Neural progenitor cell (in vitro differentiated cells): ENCODE results near the gene PAN2. TPM values are rescaled to one million over a fixed set of nuclear protein-coding genes. Genes with fewer than 3 reads are reported as not detected.

Source experiments
- DNase-seq: peaks from one replicate; pipeline ENCODE4 v3.0.0-alpha.2; 2016; ENCODE audit warnings: low spot score
- H2AFZ ChIP-seq: fragments of 200-600 bp; sonication (generic); replicated peaks from 2 replicates; pipeline ENCODE4 v1.6.1; 2016; ENCODE audit warnings: antibody characterized with exemption
- H3F3A ChIP-seq: fragments of 200-600 bp; sonication (generic); 2 replicates; pipeline ENCODE4 v1.6.1; 2016; ENCODE audit warnings: antibody characterized with exemption, low read depth
- H3K27ac ChIP-seq: fragments of 200-600 bp; sonication (generic); 2 replicates; pipeline ENCODE4 v1.5.1; 2016; ENCODE audit warnings: mild to moderate bottlenecking
- H3K27me3 ChIP-seq: fragments of 200-600 bp; sonication (generic); 2 replicates; pipeline ENCODE4 v1.6.1; 2016; ENCODE audit warnings: mild to moderate bottlenecking, moderate library complexity
- H3K36me3 ChIP-seq: fragments of 200-600 bp; sonication (generic); 2 replicates; pipeline ENCODE4 v1.5.1; 2016
- H3K4me1 ChIP-seq: fragments of 200-600 bp; sonication (generic); 2 replicates; pipeline ENCODE4 v1.6.1; 2016; ENCODE audit warnings: mixed run types
- H3K4me2 ChIP-seq: fragments of 200-600 bp; sonication (generic); 2 replicates; pipeline ENCODE4 v1.6.1; 2016
- H3K4me3 ChIP-seq: fragments of 200-600 bp; sonication (generic); 2 replicates; pipeline ENCODE4 v1.5.1; 2016
- H3K79me2 ChIP-seq: fragments of 200-600 bp; sonication (generic); 2 replicates; pipeline ENCODE4 v1.6.1; 2016; ENCODE audit warnings: low read depth
- H3K9ac ChIP-seq: fragments of 200-600 bp; sonication (generic); 2 replicates; pipeline ENCODE4 v1.6.1; 2016
- H3K9me3 ChIP-seq: fragments of 200-600 bp; sonication (generic); 2 replicates; pipeline ENCODE4 v1.5.1; 2016; ENCODE audit warnings: low read depth
- H4K20me1 ChIP-seq: fragments of 200-600 bp; sonication (generic); 2 replicates; pipeline ENCODE4 v1.6.1; 2016; ENCODE audit warnings: low read depth
- H3K27ac Mint-ChIP-seq: 3 replicates; pipeline ENCODE4 v1.8.0; 2021; ENCODE audit warnings: mixed read lengths
- H3K27me3 Mint-ChIP-seq: 2 replicates; pipeline ENCODE4 v1.8.0; 2022; ENCODE audit warnings: low read depth, mild to moderate bottlenecking, inconsistent platforms, moderate library complexity, mixed read lengths; ENCODE audit not compliant: insufficient read depth
- H3K36me3 Mint-ChIP-seq: 3 replicates; pipeline ENCODE4 v1.8.0; 2021; ENCODE audit warnings: mixed read lengths
- H3K4me1 Mint-ChIP-seq: 3 replicates; pipeline ENCODE4 v1.8.0; 2021; ENCODE audit warnings: mixed read lengths
- H3K4me3 Mint-ChIP-seq: 3 replicates; pipeline ENCODE4 v1.8.0; 2021; ENCODE audit warnings: mild to moderate bottlenecking, moderate library complexity, mixed read lengths
- H3K9me3 Mint-ChIP-seq: 3 replicates; pipeline ENCODE4 v1.8.0; 2020; ENCODE audit warnings: mixed read lengths
- EZH2 ChIP-seq: fragments of 200-600 bp; sonication (generic); IDR thresholded peaks from 2 replicates; pipeline ENCODE4 v1.6.1; 2017; ENCODE audit warnings: antibody characterized with exemption, mild to moderate bottlenecking, moderate library complexity
- EZH2phosphoT487 ChIP-seq: fragments of 200-600 bp; sonication (generic); IDR thresholded peaks from 2 replicates; pipeline ENCODE4 v1.6.1; 2017; ENCODE audit warnings: antibody characterized with exemption
- small RNA-seq: library from RNA; depleted of rRNA; stranded (forward); fragments of <200 nt; gene quantifications from one replicate; pipeline ENCODE3, GENCODE V24; 2015
- total RNA-seq: library from RNA; depleted of rRNA; stranded (reverse); fragments of >200 nt; gene quantifications from 2 replicates; pipeline ENCODE4 v1.2.3, GENCODE V29; 2015; ENCODE audit warnings: low replicate concordance
- TF ChIP-seq, protein P1 (sequence below): fragments of 200-600 bp; sonication (generic); IDR thresholded peaks from 2 replicates; pipeline ENCODE4 v1.5.1; 2017; ENCODE audit warnings: antibody characterized with exemption, mild to moderate bottlenecking

Gene PAN2
- total RNA-seq, 1 donor from 2014 or later = 116 TPM

DNA sequence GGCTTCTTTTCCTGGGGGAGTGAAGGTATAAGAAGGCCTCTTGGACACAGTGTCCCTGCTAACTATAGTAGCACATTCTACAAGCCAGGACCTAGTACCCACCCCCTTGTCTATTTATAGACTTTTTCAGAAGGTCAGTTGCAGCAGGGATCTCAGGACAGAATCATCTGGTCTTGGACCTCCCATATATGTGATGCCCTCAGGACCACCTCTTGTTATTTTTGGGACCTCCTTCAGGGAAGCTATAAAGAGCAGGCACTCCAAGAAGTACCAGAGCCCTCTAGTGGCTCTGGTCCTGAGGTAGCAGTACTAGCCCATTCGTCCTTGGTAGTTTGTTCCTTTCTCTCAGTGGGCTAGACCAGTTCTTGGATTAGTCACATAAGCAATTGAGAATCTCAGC lies 62.8 kb downstream of the PAN2 start:
- Histone ChIP-seq H3K27ac (peak overlapping the region; percentile 49), H3K4me1 (no peaks in the 10 kb centered on the region), H3K27me3 (no peaks in the 10 kb centered on the region), H4K20me1 (no peaks in the 10 kb centered on the region), H3F3A (peaks cover 51% of the 10 kb centered on the region), H2AFZ (no peak overlapping the region), H3K36me3 (no peaks in the 10 kb centered on the region), H3K4me2 (no peak overlapping the region), H3K4me3 (no peak overlapping the region), H3K79me2 (no peaks in the 10 kb centered on the region), H3K9ac (no peak overlapping the region), H3K9me3 (no peaks in the 10 kb centered on the region)
- H3K4me1 Mint-ChIP-seq = peaks cover 17% of the 10 kb centered on the region
- no peak overlapping the region for H3K4me3 Mint-ChIP-seq
- H3K27ac Mint-ChIP-seq = no peak overlapping the region
- no peaks in the 10 kb centered on the region for H3K27me3 Mint-ChIP-seq
- H3K36me3 Mint-ChIP-seq = peaks cover 45% of the 10 kb centered on the region
- H3K9me3 Mint-ChIP-seq = no peaks in the 10 kb centered on the region
- peak; percentile 52 for DNase-seq
- TF ChIP-seq EZH2 (no peak), EZH2phosphoT487 (no peak)
- TF ChIP-seq, protein P1, sequence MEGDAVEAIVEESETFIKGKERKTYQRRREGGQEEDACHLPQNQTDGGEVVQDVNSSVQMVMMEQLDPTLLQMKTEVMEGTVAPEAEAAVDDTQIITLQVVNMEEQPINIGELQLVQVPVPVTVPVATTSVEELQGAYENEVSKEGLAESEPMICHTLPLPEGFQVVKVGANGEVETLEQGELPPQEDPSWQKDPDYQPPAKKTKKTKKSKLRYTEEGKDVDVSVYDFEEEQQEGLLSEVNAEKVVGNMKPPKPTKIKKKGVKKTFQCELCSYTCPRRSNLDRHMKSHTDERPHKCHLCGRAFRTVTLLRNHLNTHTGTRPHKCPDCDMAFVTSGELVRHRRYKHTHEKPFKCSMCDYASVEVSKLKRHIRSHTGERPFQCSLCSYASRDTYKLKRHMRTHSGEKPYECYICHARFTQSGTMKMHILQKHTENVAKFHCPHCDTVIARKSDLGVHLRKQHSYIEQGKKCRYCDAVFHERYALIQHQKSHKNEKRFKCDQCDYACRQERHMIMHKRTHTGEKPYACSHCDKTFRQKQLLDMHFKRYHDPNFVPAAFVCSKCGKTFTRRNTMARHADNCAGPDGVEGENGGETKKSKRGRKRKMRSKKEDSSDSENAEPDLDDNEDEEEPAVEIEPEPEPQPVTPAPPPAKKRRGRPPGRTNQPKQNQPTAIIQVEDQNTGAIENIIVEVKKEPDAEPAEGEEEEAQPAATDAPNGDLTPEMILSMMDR = peak; percentile 57

DNA sequence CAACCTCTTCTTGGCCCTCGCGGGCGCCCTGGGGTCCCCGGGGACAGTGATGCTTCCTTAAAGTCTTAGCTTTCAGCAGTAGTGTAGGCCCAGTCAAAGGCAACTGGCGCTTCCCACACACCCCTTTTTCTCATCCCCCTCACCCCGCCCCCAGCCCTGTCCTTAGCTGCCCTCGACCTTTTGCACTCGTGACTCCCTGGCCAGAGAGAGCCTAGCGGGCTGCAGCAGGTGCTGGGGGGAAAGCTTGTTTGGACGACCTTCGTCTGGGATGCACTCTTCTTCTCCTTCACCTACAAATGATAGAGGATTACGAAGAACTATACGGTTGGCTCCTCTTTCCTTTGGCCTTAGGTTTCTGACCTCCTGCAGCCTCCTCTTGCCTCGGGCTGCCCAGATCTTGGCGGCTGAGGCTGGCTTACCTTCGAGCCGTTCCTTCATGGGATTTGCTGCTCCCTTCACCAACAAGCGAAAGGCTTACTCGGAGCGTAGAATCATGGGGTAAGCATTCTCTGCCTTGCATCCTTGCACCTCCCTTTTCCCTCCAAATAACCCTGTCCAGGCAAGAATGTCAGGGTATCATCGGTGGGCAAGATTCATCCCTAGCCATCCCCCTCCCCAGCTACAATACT lies 66.2 kb downstream of the PAN2 start:
- DNase-seq = peak; percentile 57

DNA sequence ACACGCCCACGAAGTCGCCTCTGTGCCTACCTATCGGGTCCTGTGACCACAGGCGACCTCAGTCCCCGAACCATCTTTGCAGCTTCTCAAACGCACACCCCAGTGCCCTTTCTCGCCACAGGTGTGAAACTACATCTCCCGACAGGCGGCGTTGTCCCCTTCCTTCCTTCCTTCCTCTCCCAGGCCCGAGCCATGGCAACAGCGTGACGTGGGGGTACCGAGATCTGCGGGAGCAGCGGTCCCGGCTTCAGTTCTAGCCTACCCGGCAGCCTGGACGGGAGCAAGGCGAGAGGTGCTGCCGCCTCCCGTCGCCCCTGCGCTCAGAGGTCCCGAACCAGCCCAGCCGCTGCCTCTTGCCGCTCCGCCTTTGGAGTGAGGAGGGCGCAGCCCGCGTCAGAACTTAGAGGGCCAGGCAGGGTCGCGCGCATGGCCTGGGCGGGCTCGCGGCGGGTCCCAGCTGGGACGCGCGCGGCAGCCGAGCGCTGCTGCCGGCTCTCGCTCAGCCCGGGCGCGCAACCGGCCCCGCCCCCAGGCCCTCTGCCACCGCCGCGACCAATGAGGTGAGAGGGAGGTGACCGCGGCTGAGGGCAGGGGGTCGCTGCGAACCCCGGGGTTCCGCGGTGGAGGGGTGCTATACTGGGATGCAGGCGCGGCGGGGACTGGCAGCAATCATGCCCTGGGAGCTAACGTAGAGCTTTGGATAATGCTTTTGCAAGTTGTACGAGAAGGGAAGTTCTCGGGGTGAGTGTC lies 66.9 kb downstream of the PAN2 start, which contains the start of gene COQ10A:
COQ10A (plus strand) TSS at position 250 of the 750 bp plus-strand sequence; CDS start at position 427, 177 bp downstream.
- Mint-ChIP-seq H3K36me3 (peaks cover 21% of the 10 kb centered on the region), H3K4me1 (peaks cover 19% of the 10 kb centered on the region), H3K4me3 (peak within 1 kb of the TSS; percentile 94), H3K27ac (peak within 1 kb of the TSS; percentile 97), H3K27me3 (peaks cover 2% of the 10 kb centered on the region), H3K9me3 (no peaks in the 10 kb centered on the region)
- DNase-seq = peak; percentile 95
- Histone ChIP-seq H3K79me2 (no peaks in the 10 kb centered on the region), H3K36me3 (no peaks in the 10 kb centered on the region), H3K4me2 (peak within 1 kb of the TSS; percentile 83), H2AFZ (peak within 1 kb of the TSS; percentile 87), H4K20me1 (no peaks in the 10 kb centered on the region), H3K4me1 (no peaks in the 10 kb centered on the region), H3K9me3 (no peaks in the 10 kb centered on the region), H3K9ac (peak within 1 kb of the TSS; percentile 17), H3K27me3 (no peaks in the 10 kb centered on the region), H3K4me3 (peak within 1 kb of the TSS; percentile 83), H3K27ac (peak within 1 kb of the TSS; percentile 78), H3F3A (peaks cover 49% of the 10 kb centered on the region)
- TF ChIP-seq EZH2 (no peak), EZH2phosphoT487 (no peak)
- TF ChIP-seq, protein P1 = peak; percentile 67

More for the DNA sequence above, 66.2 kb downstream of the PAN2 start:
- H3K36me3 Mint-ChIP-seq = peaks cover 26% of the 10 kb centered on the region
- H3K4me3 Mint-ChIP-seq = peak overlapping the region; percentile 94
- peak overlapping the region; percentile 83 for H3K4me3 ChIP-seq
- H3F3A ChIP-seq = peaks cover 50% of the 10 kb centered on the region
- no peaks in the 10 kb centered on the region for H3K9me3 Mint-ChIP-seq
- no peak overlapping the region for H3K27ac ChIP-seq
- H3K79me2 ChIP-seq = no peaks in the 10 kb centered on the region
- H3K27ac Mint-ChIP-seq = peak overlapping the region; percentile 63
- no peaks in the 10 kb centered on the region for H3K36me3 ChIP-seq
- no peaks in the 10 kb centered on the region for H4K20me1 ChIP-seq
- H3K4me1 Mint-ChIP-seq = peaks cover 20% of the 10 kb centered on the region
- no peaks in the 10 kb centered on the region for H3K4me1 ChIP-seq
- H3K4me2 ChIP-seq = peak overlapping the region; percentile 83
- TF ChIP-seq EZH2phosphoT487 = no peak
- TF ChIP-seq EZH2 = no peak
- TF ChIP-seq, protein P1 = no peak
- H3K9me3 ChIP-seq = no peaks in the 10 kb centered on the region
- peak overlapping the region; percentile 17 for H3K9ac ChIP-seq
- peak overlapping the region; percentile 59 for H2AFZ ChIP-seq
- H3K27me3 Mint-ChIP-seq = peaks cover 1% of the 10 kb centered on the region
- H3K27me3 ChIP-seq = no peaks in the 10 kb centered on the region

Small RNAs within 50 kb of the gene (small RNA-seq; reads per million reads assigned to genes)
- not detected for gene RNU7-40P

Other genes with a start within 250 kb of the PAN2 start
- 168 and 242 TPM in 2 replicates for gene PA2G4, start 229.4 kb downstream of the PAN2 start, total RNA-seq
- 3,372 and 3,805 TPM in 2 replicates for gene RPL41, start 217.4 kb downstream of the PAN2 start, total RNA-seq
- 10.3 and 10.8 TPM in 2 replicates for gene ZC3H10, start 215.7 kb downstream of the PAN2 start, total RNA-seq
- gene ESYT1, start 205.7 kb downstream of the PAN2 start, total RNA-seq = 75.3 and 146 TPM in 2 replicates
- gene MYL6B, start 181.4 kb downstream of the PAN2 start, total RNA-seq = 131 and 198 TPM in 2 replicates
- 1,139 and 1,233 TPM in 2 replicates for gene MYL6, start 175.6 kb downstream of the PAN2 start, total RNA-seq
- gene SMARCC2, start 144.5 kb downstream of the PAN2 start, total RNA-seq = 92.3 and 103 TPM in 2 replicates
- 52.1 and 68.9 TPM in 2 replicates for gene RNF41, start 112.1 kb downstream of the PAN2 start, total RNA-seq
- 27.9 and 40.9 TPM in 2 replicates for gene NABP2, start 109.7 kb downstream of the PAN2 start, total RNA-seq
- 0.54 and 1.5 TPM in 2 replicates for gene SLC39A5, start 103.9 kb downstream of the PAN2 start, total RNA-seq
- 9.1 and 18.1 TPM in 2 replicates for gene ANKRD52, start 75.6 kb downstream of the PAN2 start, total RNA-seq
- gene COQ10A, start 67.1 kb downstream of the PAN2 start, total RNA-seq = 32.1 and 41.8 TPM in 2 replicates
- 91.1 and 133 TPM in 2 replicates for gene CS, start 33.7 kb downstream of the PAN2 start, total RNA-seq
- gene CNPY2, start 18.0 kb downstream of the PAN2 start, total RNA-seq = 107 and 128 TPM in 2 replicates
- gene IL23A, start 4.9 kb upstream of the PAN2 start, total RNA-seq = 0.31 and 1.5 TPM in 2 replicates
- gene STAT2, start 26.1 kb upstream of the PAN2 start, total RNA-seq = 86.4 and 105 TPM in 2 replicates
- gene APOF, start 28.9 kb upstream of the PAN2 start, total RNA-seq = not detected in 2 replicates
- 56.3 and 79.1 TPM in 2 replicates for gene TIMELESS, start 115.4 kb upstream of the PAN2 start, total RNA-seq
- gene MIP, start 120.7 kb upstream of the PAN2 start, total RNA-seq = 0.03 TPM in 1 of 2 replicates, not detected in the other
- 2.6 and 3.0 TPM in 2 replicates for gene SPRYD4, start 134.6 kb upstream of the PAN2 start, total RNA-seq
- gene GLS2, start 154.2 kb upstream of the PAN2 start, total RNA-seq = 2.3 and 2.9 TPM in 2 replicates
- 12.9 and 13.1 TPM in 2 replicates for gene RBMS2, start 187.8 kb upstream of the PAN2 start, total RNA-seq